Thyroid gland (tissue), 4 donors: ENCODE measurements around the gene RTF1.

Source experiments
- CTCF ChIP-seq, 6 experiments: fragments of 200-600 bp in 3 of 6; fragments of 450-650 bp in 3 of 6; sonication (generic) in 3 of 6; IDR thresholded peaks; one replicate each; pipeline ENCODE4 v1.5.1; 2016 to 2019; ENCODE audit warnings: antibody characterized with exemption in 6 of 6, mild to moderate bottlenecking in 2 of 6, inconsistent platforms in 1 of 6, moderate library complexity in 1 of 6
- POLR2A ChIP-seq, 2 donors: fragments of 450-650 bp; IDR thresholded peaks; one replicate each; pipeline ENCODE4 v1.6.1; 2017; ENCODE audit warnings: antibody characterized with exemption in 2 of 2, mild to moderate bottlenecking in 2 of 2, moderate library complexity in 1 of 2

- TF ChIP-seq CTCF (IDR thresholded peaks at IDR 0.05) (no peak), POLR2A (IDR thresholded peaks at IDR 0.05) (no peak)
Measured at GRCh38 chr15:41513506-41514227, 96.8 kb downstream of the RTF1 start, which contains the start of gene LTK.
